ENCODE measurements around the gene GULP1. TPM values are rescaled to one million over a fixed set of nuclear protein-coding genes. Genes with fewer than 3 reads are reported as not detected.

Gene GULP1
- total RNA-seq, 4 donors from 2014 or later = 6.4 to 44.1 (median 25.4) TPM

GRCh38 chr2:188309364-188309763 lies 17.7 kb downstream of the GULP1 start:
- peaks cover 0 to 6% of the 10 kb centered on the region in 2 donors for H3K9me3 ChIP-seq
- WGBS, 2 donors (ENCODE audit: low coverage in 1 of 2) = 74 to 87% methylated on average over 4 of the region's 4 CpGs
- no peak for DNase-seq
- no peaks in the 10 kb centered on the region for H3K36me3 ChIP-seq
- no peaks in the 10 kb centered on the region for H3K4me1 ChIP-seq
- in situ Hi-C loops (cut with MboI; ENCODE audit: low pct_ligation_motif_present in 1 of 4, low pct_unique_long_range_greater_than_20kb in 1 of 4, low sequenced_read_pairs in 3 of 4) = no loop called here
- no peak for TF ChIP-seq CTCF (IDR thresholded peaks at IDR 0.05)
- no peak for TF ChIP-seq EP300 (IDR thresholded peaks at IDR 0.05; ENCODE audit: low read depth)
- no peak for TF ChIP-seq POLR2AphosphoS5 (IDR thresholded peaks at IDR 0.05)
- no peak for TF ChIP-seq POLR2A (IDR thresholded peaks at IDR 0.05)
- H3K4me3 ChIP-seq = no peak overlapping the region
- intact Hi-C loops (cut with DNase I; ENCODE audit: low total_unique reads) = no loop called here
- H3K27ac ChIP-seq = no peak overlapping the region
- H3K27me3 ChIP-seq = no peaks in the 10 kb centered on the region

GRCh38 chr2:188314314-188315054 lies 22.8 kb downstream of the GULP1 start:
- H3K36me3 ChIP-seq = no peaks in the 10 kb centered on the region
- intact Hi-C loops (cut with DNase I; ENCODE audit: low total_unique reads) = no loop called here
- no peaks in the 10 kb centered on the region for H3K4me1 ChIP-seq
- DNase-seq = no peak
- no peak overlapping the region for H3K4me3 ChIP-seq
- in situ Hi-C loops (cut with MboI; ENCODE audit: low pct_ligation_motif_present in 1 of 4, low pct_unique_long_range_greater_than_20kb in 1 of 4, low sequenced_read_pairs in 3 of 4) = no loop called here
- H3K27ac ChIP-seq = no peak overlapping the region
- TF ChIP-seq POLR2AphosphoS5 (IDR thresholded peaks at IDR 0.05) (no peak), POLR2A (IDR thresholded peaks at IDR 0.05) (no peak), EP300 (IDR thresholded peaks at IDR 0.05; ENCODE audit: low read depth) (no peak), CTCF (IDR thresholded peaks at IDR 0.05) (no peak)
- H3K9me3 ChIP-seq = peaks cover 6 to 8% of the 10 kb centered on the region in 2 donors
- 61 to 82% methylated on average over 6 of the region's 6 CpGs for WGBS, 2 donors (ENCODE audit: low coverage in 1 of 2)
- H3K27me3 ChIP-seq = peaks cover 19% of the 10 kb centered on the region

GRCh38 chr2:188315750-188316149 lies 24.1 kb downstream of the GULP1 start:
- WGBS, 2 donors (ENCODE audit: low coverage in 1 of 2) = 84 to 89% methylated on average over 4 of the region's 4 CpGs
- intact Hi-C loops (cut with DNase I; ENCODE audit: low total_unique reads) = no loop called here
- in situ Hi-C loops (cut with MboI; ENCODE audit: low pct_ligation_motif_present in 1 of 4, low pct_unique_long_range_greater_than_20kb in 1 of 4, low sequenced_read_pairs in 3 of 4) = no loop called here

GRCh38 chr2:188316342-188316741 lies 24.7 kb downstream of the GULP1 start:
- intact Hi-C loops (cut with DNase I; ENCODE audit: low total_unique reads) = no loop called here
- Histone ChIP-seq H3K27me3 (peaks cover 21% of the 10 kb centered on the region), H3K27ac (no peak overlapping the region), H3K4me3 (no peak overlapping the region), H3K9me3 (peaks cover 6 to 8% of the 10 kb centered on the region in 2 donors), H3K36me3 (no peaks in the 10 kb centered on the region), H3K4me1 (no peaks in the 10 kb centered on the region)
- no peak for DNase-seq
- in situ Hi-C loops (cut with MboI; ENCODE audit: low pct_ligation_motif_present in 1 of 4, low pct_unique_long_range_greater_than_20kb in 1 of 4, low sequenced_read_pairs in 3 of 4) = no loop called here
- WGBS, 2 donors (ENCODE audit: low coverage in 1 of 2) = 89 to 100% methylated on average over 1 of the region's 1 CpG
- TF ChIP-seq POLR2A (IDR thresholded peaks at IDR 0.05) (no peak), EP300 (IDR thresholded peaks at IDR 0.05; ENCODE audit: low read depth) (no peak), POLR2AphosphoS5 (IDR thresholded peaks at IDR 0.05) (no peak), CTCF (IDR thresholded peaks at IDR 0.05) (no peak)

More at GRCh38 chr2:188315750-188316149, 24.1 kb downstream of the GULP1 start:
- Histone ChIP-seq H3K4me3 (no peak overlapping the region), H3K27me3 (peaks cover 21% of the 10 kb centered on the region), H3K9me3 (peaks cover 6 to 8% of the 10 kb centered on the region in 2 donors), H3K4me1 (no peaks in the 10 kb centered on the region), H3K27ac (no peak overlapping the region), H3K36me3 (no peaks in the 10 kb centered on the region)
- no peak for DNase-seq
- TF ChIP-seq POLR2AphosphoS5 (IDR thresholded peaks at IDR 0.05) (no peak), CTCF (IDR thresholded peaks at IDR 0.05) (no peak), EP300 (IDR thresholded peaks at IDR 0.05; ENCODE audit: low read depth) (no peak), POLR2A (IDR thresholded peaks at IDR 0.05) (no peak)
